Prostate gland (tissue), 2 donors: ENCODE data around the gene COL4A2.

Experiments
- CTCF ChIP-seq, 4 experiments: fragments of 200-600 bp in 2 of 4; fragments of 450-650 bp in 2 of 4; sonication (generic) in 2 of 4; IDR thresholded peaks; 1 replicate in 3 of 4; 2 replicates in 1 of 4; pipeline ENCODE4 v1.5.1; 2016 to 2019; ENCODE audit warnings: antibody characterized with exemption in 4 of 4, mild to moderate bottlenecking in 2 of 4, moderate library complexity in 2 of 4
- POLR2A ChIP-seq: fragments of 450-650 bp; IDR thresholded peaks from one replicate; pipeline ENCODE4 v1.6.1; 2016; ENCODE audit warnings: antibody characterized with exemption, mild to moderate bottlenecking
- POLR2AphosphoS5 ChIP-seq: sonication (generic); formaldehyde crosslinking; IDR thresholded peaks from one replicate; pipeline ENCODE4 v1.6.1; 2017; ENCODE audit warnings: antibody characterized with exemption

GRCh38 chr13:110341445-110342244 is 34.6 kb downstream of the COL4A2 start:
- no peak for TF ChIP-seq CTCF (IDR thresholded peaks at IDR 0.05)
- TF ChIP-seq POLR2AphosphoS5, result no peak
- no peak for TF ChIP-seq POLR2A
